Calu3 (cell line): ENCODE measurements around the gene IGF1R. TPM values are rescaled to one million over a fixed set of nuclear protein-coding genes. Genes with fewer than 3 reads are reported as not detected.

Source experiments
- BruUV-seq: library from RNA; stranded (reverse); fragments of 400-500 nt; replicated peaks from 2 replicates; lab custom pipeline; 2021; lab: Mats Ljungman, UMichigan
- CTCF ChIA-PET: fragments of 300-600 bp; sonication (Branson Sonifier 250); formaldehyde crosslinking; loops from one replicate; lab custom pipeline; 2022; ENCODE audit warnings: antibody characterized with exemption; lab: Charles Lee
- DNase-seq: peaks from one replicate; pipeline ENCODE4 v3.0.0; 2022
- H3K27ac Mint-ChIP-seq: one replicate; pipeline ENCODE4 v1.8.0; 2022; ENCODE audit warnings: mixed read lengths; ENCODE audit not compliant: unreplicated experiment
- H3K27me3 Mint-ChIP-seq: one replicate; pipeline ENCODE4 v1.8.0; 2022; ENCODE audit warnings: mixed read lengths; ENCODE audit not compliant: unreplicated experiment
- H3K36me3 Mint-ChIP-seq: one replicate; pipeline ENCODE4 v1.8.0; 2022; ENCODE audit warnings: mild to moderate bottlenecking, moderate library complexity, mixed read lengths; ENCODE audit not compliant: insufficient read depth, unreplicated experiment
- H3K4me1 Mint-ChIP-seq: one replicate; pipeline ENCODE4 v1.8.0; 2022; ENCODE audit warnings: mild to moderate bottlenecking, low read depth, mixed read lengths; ENCODE audit not compliant: unreplicated experiment
- H3K4me3 Mint-ChIP-seq: one replicate; pipeline ENCODE4 v1.8.0; 2022; ENCODE audit warnings: mild to moderate bottlenecking, low read depth, moderate library complexity, mixed read lengths; ENCODE audit not compliant: unreplicated experiment
- H3K9me3 Mint-ChIP-seq: one replicate; pipeline ENCODE4 v1.8.0; 2022; ENCODE audit warnings: low read depth, mixed read lengths; ENCODE audit not compliant: unreplicated experiment
- CTCF ChIP-seq: fragments of 200-600 bp; IDR thresholded peaks from one replicate; pipeline ENCODE4 v1.8.0; 2022; ENCODE audit warnings: antibody characterized with exemption; ENCODE audit not compliant: unreplicated experiment
- intact Hi-C: fragments of 100-400 bp; cut with micrococcal nuclease; formaldehyde crosslinking; loops from one replicate; pipeline ENCODE4 v1.10.0; 2022; ENCODE audit not compliant: unreplicated experiment
- total RNA-seq: library from RNA; stranded (reverse); gene quantifications from 2 replicates; pipeline ENCODE4 v1.2.3, GENCODE V29; 2022

Gene IGF1R
- total RNA-seq, 1 experiment from 2014 or later, result 73.9 TPM

DNA sequence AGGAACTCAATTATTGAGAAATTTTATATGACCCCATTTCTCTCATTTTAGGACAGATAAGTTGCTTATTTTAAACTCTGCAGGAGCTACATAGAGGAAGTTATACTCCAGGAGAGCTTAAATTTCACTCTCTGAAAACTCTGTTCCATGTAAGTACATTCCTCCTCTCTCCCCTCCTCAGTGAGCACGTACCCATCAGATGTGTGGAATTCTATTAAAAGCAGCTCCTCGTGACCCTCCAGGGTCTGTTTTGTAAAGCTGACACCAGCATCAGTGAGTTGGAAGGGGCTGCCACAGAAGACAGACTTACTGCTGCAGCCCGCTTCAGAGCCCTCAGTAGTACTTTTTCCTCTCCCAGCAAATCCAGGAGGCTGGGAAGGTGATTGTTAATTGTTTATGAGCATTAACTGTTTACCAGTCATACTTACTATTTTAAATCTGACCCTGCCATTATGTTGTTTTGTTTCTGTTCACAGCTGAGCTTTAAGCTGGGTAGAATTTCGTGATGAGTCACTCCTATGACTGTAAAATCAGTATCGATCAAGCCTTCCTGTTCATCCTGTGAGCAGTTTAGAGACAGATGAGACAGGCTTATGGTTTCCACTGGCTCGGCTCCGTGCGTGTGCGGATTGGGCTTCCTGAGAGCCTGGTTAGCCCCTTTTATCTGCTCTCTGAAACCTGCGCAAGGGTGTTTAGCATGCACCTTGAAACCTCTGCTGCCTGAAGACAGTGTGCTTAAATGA, 20.4 kb downstream of the IGF1R start:
- Mint-ChIP-seq H3K4me1 (peaks cover 52% of the 10 kb centered on the region), H3K27ac (peak overlapping the region; percentile 42), H3K4me3 (peak overlapping the region; percentile 55), H3K27me3 (no peaks in the 10 kb centered on the region), H3K36me3 (peaks cover 13% of the 10 kb centered on the region), H3K9me3 (no peaks in the 10 kb centered on the region)
- no peak for DNase-seq
- no TSS peak for BruUV-seq
- TF ChIP-seq CTCF, result no peak
- intact Hi-C loops, result no loop called here
- CTCF ChIA-PET, result interaction anchor here (0.6 to 1.6 kb wide), 5 partner anchors 11 to 372 kb away, joined by 3 read pairs; no protein-coding TSS in a partner anchor

DNA sequence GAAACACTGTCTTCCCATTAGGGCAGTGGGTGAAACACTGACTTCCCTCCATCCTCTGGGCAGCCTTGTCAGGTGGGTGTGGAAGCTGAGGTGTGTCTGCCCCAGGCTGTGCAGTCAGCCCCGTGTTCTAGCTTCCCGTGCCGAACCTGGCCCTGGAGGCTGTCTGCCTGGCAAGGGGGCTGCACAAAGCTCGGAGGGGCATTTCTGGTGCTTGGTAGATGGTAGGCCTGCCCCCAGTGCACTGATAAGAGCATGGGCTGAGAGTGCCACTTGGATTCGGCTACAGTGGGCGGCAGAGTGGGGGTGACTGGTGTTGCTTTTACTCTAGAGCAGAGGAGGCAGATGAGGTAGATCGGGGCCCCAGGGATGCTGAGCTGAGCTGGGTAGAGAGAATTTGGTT, 21.3 kb downstream of the IGF1R start:
- Mint-ChIP-seq H3K27me3 (no peaks in the 10 kb centered on the region), H3K9me3 (no peaks in the 10 kb centered on the region), H3K4me1 (peaks cover 61% of the 10 kb centered on the region), H3K27ac (peak overlapping the region; percentile 42), H3K36me3 (peaks cover 13% of the 10 kb centered on the region), H3K4me3 (peak overlapping the region; percentile 55)
- BruUV-seq, result no TSS peak
- CTCF ChIA-PET, result interaction anchor here (1.6 kb wide), 1 partner anchor 64 kb away, joined by 3 read pairs; no protein-coding TSS in a partner anchor
- TF ChIP-seq CTCF, result no peak
- intact Hi-C loops, result loop anchor here (5.0 kb wide), 2 partner anchors 73 to 118 kb away; no protein-coding TSS in a partner anchor
- DNase-seq, result no peak

DNA sequence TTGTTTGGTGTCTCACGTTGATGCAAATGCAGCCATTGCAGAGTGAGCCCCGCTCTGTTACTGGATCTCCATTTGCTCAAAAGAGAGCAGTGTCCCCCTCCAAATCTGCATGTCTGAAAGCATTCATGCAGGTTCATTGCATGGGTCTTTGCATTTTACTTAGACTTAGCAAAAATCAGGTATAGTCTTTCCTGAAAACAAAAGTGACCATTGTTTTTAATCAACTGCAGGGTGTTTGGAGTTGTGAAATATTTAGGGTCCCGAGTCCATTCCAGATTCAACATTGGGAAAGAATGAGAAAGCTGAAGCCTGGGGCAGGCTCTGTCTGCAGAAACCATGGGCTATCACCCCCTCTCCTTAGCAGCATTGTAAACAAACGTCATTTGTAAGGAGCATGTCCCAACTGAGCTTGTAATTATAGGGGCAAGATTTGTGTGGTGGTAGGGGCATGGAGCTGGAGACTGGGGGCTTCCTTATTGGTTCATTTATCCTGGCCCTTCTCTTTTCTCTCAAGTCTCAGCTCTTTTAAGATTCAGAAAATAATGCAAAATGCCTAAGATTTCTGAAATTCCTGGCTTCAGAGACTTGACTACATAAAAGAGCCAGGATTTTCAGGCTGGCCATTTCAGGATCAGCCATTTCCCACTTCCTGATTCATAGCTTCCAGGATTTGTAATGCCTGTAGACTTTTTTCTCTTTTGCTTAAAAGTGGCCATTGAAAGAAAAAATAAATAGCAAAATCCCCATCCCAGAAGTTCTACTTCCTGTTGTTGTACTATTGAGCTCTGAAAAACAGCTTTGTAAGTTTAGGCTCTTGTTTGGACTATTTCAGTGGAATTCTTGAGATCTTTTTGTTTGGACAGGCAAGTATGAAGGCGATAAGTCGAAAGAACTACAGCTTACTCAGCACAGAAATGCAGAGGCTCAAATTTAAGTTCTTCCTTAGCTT, 23.0 kb downstream of the IGF1R start:
- no peaks in the 10 kb centered on the region for H3K27me3 Mint-ChIP-seq
- no TSS peak for BruUV-seq
- intact Hi-C loops, result loop anchor here (5.0 kb wide), 2 partner anchors 71 to 116 kb away; no protein-coding TSS in a partner anchor
- no peak for TF ChIP-seq CTCF
- no peak for DNase-seq
- CTCF ChIA-PET, result interaction anchor here (0.9 to 1.2 kb wide), 5 partner anchors 8 to 107 kb away, joined by 3 to 4 read pairs (median 3); no protein-coding TSS in a partner anchor
- H3K4me1 Mint-ChIP-seq, result peaks cover 61% of the 10 kb centered on the region
- no peaks in the 10 kb centered on the region for H3K9me3 Mint-ChIP-seq
- H3K27ac Mint-ChIP-seq, result no peak overlapping the region
- H3K36me3 Mint-ChIP-seq, result peaks cover 13% of the 10 kb centered on the region
- no peak overlapping the region for H3K4me3 Mint-ChIP-seq

- Mint-ChIP-seq H3K36me3 (peaks cover 13% of the 10 kb centered on the region), H3K27me3 (no peaks in the 10 kb centered on the region), H3K4me3 (no peak overlapping the region), H3K4me1 (peaks cover 65% of the 10 kb centered on the region), H3K9me3 (no peaks in the 10 kb centered on the region), H3K27ac (no peak overlapping the region)
- intact Hi-C loops, result loop anchor here (5.0 kb wide), 2 partner anchors 69 to 114 kb away; no protein-coding TSS in a partner anchor
- BruUV-seq, result no TSS peak
- no peak for DNase-seq
- TF ChIP-seq CTCF, result no peak
- CTCF ChIA-PET, result interaction anchor here (1.1 kb wide), 1 partner anchor 11 kb away, joined by 3 read pairs; no protein-coding TSS in a partner anchor
These were observed 24.8 kb downstream of the IGF1R start for GRCh38 chr15:98673133-98673532.
